ENCODE measurements around the gene CFAP157.

GRCh38 chr9:127723013-127723412, 16.2 kb downstream of the CFAP157 start:
- TF ChIP-seq POLR2AphosphoS5 (IDR thresholded peaks at IDR 0.05; ENCODE audit: insufficient read depth in 1 of 2, low read depth in 1 of 2) (no peak), POLR2A (IDR thresholded peaks at IDR 0.05) (no peak)
- TF ChIP-seq, protein P1, sequence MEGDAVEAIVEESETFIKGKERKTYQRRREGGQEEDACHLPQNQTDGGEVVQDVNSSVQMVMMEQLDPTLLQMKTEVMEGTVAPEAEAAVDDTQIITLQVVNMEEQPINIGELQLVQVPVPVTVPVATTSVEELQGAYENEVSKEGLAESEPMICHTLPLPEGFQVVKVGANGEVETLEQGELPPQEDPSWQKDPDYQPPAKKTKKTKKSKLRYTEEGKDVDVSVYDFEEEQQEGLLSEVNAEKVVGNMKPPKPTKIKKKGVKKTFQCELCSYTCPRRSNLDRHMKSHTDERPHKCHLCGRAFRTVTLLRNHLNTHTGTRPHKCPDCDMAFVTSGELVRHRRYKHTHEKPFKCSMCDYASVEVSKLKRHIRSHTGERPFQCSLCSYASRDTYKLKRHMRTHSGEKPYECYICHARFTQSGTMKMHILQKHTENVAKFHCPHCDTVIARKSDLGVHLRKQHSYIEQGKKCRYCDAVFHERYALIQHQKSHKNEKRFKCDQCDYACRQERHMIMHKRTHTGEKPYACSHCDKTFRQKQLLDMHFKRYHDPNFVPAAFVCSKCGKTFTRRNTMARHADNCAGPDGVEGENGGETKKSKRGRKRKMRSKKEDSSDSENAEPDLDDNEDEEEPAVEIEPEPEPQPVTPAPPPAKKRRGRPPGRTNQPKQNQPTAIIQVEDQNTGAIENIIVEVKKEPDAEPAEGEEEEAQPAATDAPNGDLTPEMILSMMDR (IDR thresholded peaks at IDR 0.05), result no peak

All from vagina (tissue), 2 donors.